ENCODE results near the gene SLC1A3.

Gene SLC1A3

GRCh38 chr5:36619012-36619635 lies 12.7 kb downstream of the SLC1A3 start:
- no peak overlapping the region for H3K4me2 ChIP-seq (ENCODE audit: low read length)
- no peaks in the 10 kb centered on the region for H3K9me3 ChIP-seq (replicated peaks; ENCODE audit: low read length)
- H3K4me3 ChIP-seq (ENCODE audit: low read length): no peak overlapping the region
- H3K4me1 ChIP-seq (ENCODE audit: control insufficient read depth, insufficient read depth, low read length): no peaks in the 10 kb centered on the region
- H3K9ac ChIP-seq (ENCODE audit: low read depth, low read length): no peak overlapping the region
- no peaks in the 10 kb centered on the region for H3K27me3 ChIP-seq (ENCODE audit: control insufficient read depth, insufficient read depth, low read length)
- no peaks in the 10 kb centered on the region for H3K36me3 ChIP-seq (ENCODE audit: insufficient read depth, low read length)

- Histone ChIP-seq H3K9me3 (replicated peaks; ENCODE audit: low read length) (no peaks in the 10 kb centered on the region), H3K9ac (ENCODE audit: low read depth, low read length) (no peak overlapping the region), H3K4me3 (ENCODE audit: low read length) (no peak overlapping the region), H3K4me1 (ENCODE audit: control insufficient read depth, insufficient read depth, low read length) (no peaks in the 10 kb centered on the region), H3K4me2 (ENCODE audit: low read length) (no peak overlapping the region), H3K27me3 (ENCODE audit: control insufficient read depth, insufficient read depth, low read length) (no peaks in the 10 kb centered on the region), H3K36me3 (ENCODE audit: insufficient read depth, low read length) (no peaks in the 10 kb centered on the region)
Measured at GRCh38 chr5:36621985-36622384, 15.6 kb downstream of the SLC1A3 start.

- no peaks in the 10 kb centered on the region for H3K9me3 ChIP-seq (replicated peaks; ENCODE audit: low read length)
- H3K4me1 ChIP-seq (ENCODE audit: control insufficient read depth, insufficient read depth, low read length): no peaks in the 10 kb centered on the region
- no peak overlapping the region for H3K4me3 ChIP-seq (ENCODE audit: low read length)
- no peaks in the 10 kb centered on the region for H3K27me3 ChIP-seq (ENCODE audit: control insufficient read depth, insufficient read depth, low read length)
- H3K9ac ChIP-seq (ENCODE audit: low read depth, low read length): no peak overlapping the region
- no peak overlapping the region for H3K4me2 ChIP-seq (ENCODE audit: low read length)
- H3K36me3 ChIP-seq (ENCODE audit: insufficient read depth, low read length): no peaks in the 10 kb centered on the region
Measured at GRCh38 chr5:36623832-36624231, 17.4 kb downstream of the SLC1A3 start.

- H3K36me3 ChIP-seq (ENCODE audit: insufficient read depth, low read length): no peaks in the 10 kb centered on the region
- no peak overlapping the region for H3K9ac ChIP-seq (ENCODE audit: low read depth, low read length)
Measured at GRCh38 chr5:36624277-36624676, 17.9 kb downstream of the SLC1A3 start.

GRCh38 chr5:36628695-36629094 lies 22.3 kb downstream of the SLC1A3 start:
- H3K36me3 ChIP-seq (ENCODE audit: insufficient read depth, low read length): no peaks in the 10 kb centered on the region
- no peaks in the 10 kb centered on the region for H3K4me1 ChIP-seq (ENCODE audit: control insufficient read depth, insufficient read depth, low read length)
- no peak overlapping the region for H3K4me3 ChIP-seq (ENCODE audit: low read length)
- H3K9me3 ChIP-seq (replicated peaks; ENCODE audit: low read length): no peaks in the 10 kb centered on the region
- H3K4me2 ChIP-seq (ENCODE audit: low read length): no peak overlapping the region
- H3K27me3 ChIP-seq (ENCODE audit: control insufficient read depth, insufficient read depth, low read length): no peaks in the 10 kb centered on the region
- no peak overlapping the region for H3K9ac ChIP-seq (ENCODE audit: low read depth, low read length)

More at GRCh38 chr5:36624277-36624676, 17.9 kb downstream of the SLC1A3 start:
- H3K4me1 ChIP-seq (ENCODE audit: control insufficient read depth, insufficient read depth, low read length): no peaks in the 10 kb centered on the region
- no peaks in the 10 kb centered on the region for H3K27me3 ChIP-seq (ENCODE audit: control insufficient read depth, insufficient read depth, low read length)
- no peak overlapping the region for H3K4me2 ChIP-seq (ENCODE audit: low read length)
- no peak overlapping the region for H3K4me3 ChIP-seq (ENCODE audit: low read length)
- H3K9me3 ChIP-seq (replicated peaks; ENCODE audit: low read length): no peaks in the 10 kb centered on the region

- no peaks in the 10 kb centered on the region for H3K27me3 ChIP-seq (ENCODE audit: control insufficient read depth, insufficient read depth, low read length)
- no peaks in the 10 kb centered on the region for H3K4me1 ChIP-seq (ENCODE audit: control insufficient read depth, insufficient read depth, low read length)
- H3K4me2 ChIP-seq (ENCODE audit: low read length): no peak overlapping the region
- H3K36me3 ChIP-seq (ENCODE audit: insufficient read depth, low read length): no peaks in the 10 kb centered on the region
- no peak overlapping the region for H3K4me3 ChIP-seq (ENCODE audit: low read length)
- H3K9ac ChIP-seq (ENCODE audit: low read depth, low read length): no peak overlapping the region
- H3K9me3 ChIP-seq (replicated peaks; ENCODE audit: low read length): no peaks in the 10 kb centered on the region
Measured at GRCh38 chr5:36629729-36630128, 23.3 kb downstream of the SLC1A3 start.

- H3K27me3 ChIP-seq (ENCODE audit: control insufficient read depth, insufficient read depth, low read length): no peaks in the 10 kb centered on the region
- H3K9me3 ChIP-seq (replicated peaks; ENCODE audit: low read length): no peaks in the 10 kb centered on the region
- no peak overlapping the region for H3K4me3 ChIP-seq (ENCODE audit: low read length)
- no peak overlapping the region for H3K4me2 ChIP-seq (ENCODE audit: low read length)
- no peak overlapping the region for H3K9ac ChIP-seq (ENCODE audit: low read depth, low read length)
- H3K36me3 ChIP-seq (ENCODE audit: insufficient read depth, low read length): no peaks in the 10 kb centered on the region
- no peaks in the 10 kb centered on the region for H3K4me1 ChIP-seq (ENCODE audit: control insufficient read depth, insufficient read depth, low read length)
Measured at GRCh38 chr5:36630201-36631145, 24.1 kb downstream of the SLC1A3 start.

- H3K9me3 ChIP-seq (replicated peaks; ENCODE audit: low read length): no peaks in the 10 kb centered on the region
- no peak overlapping the region for H3K4me3 ChIP-seq (ENCODE audit: low read length)
- H3K27me3 ChIP-seq (ENCODE audit: control insufficient read depth, insufficient read depth, low read length): no peaks in the 10 kb centered on the region
- no peaks in the 10 kb centered on the region for H3K4me1 ChIP-seq (ENCODE audit: control insufficient read depth, insufficient read depth, low read length)
- H3K36me3 ChIP-seq (ENCODE audit: insufficient read depth, low read length): no peaks in the 10 kb centered on the region
- H3K4me2 ChIP-seq (ENCODE audit: low read length): no peak overlapping the region
- H3K9ac ChIP-seq (ENCODE audit: low read depth, low read length): no peak overlapping the region
Measured at GRCh38 chr5:36631154-36631553, 24.7 kb downstream of the SLC1A3 start.

GRCh38 chr5:36631620-36632362 lies 25.4 kb downstream of the SLC1A3 start:
- Histone ChIP-seq H3K36me3 (ENCODE audit: insufficient read depth, low read length) (no peaks in the 10 kb centered on the region), H3K9me3 (replicated peaks; ENCODE audit: low read length) (no peaks in the 10 kb centered on the region), H3K27me3 (ENCODE audit: control insufficient read depth, insufficient read depth, low read length) (no peaks in the 10 kb centered on the region), H3K4me1 (ENCODE audit: control insufficient read depth, insufficient read depth, low read length) (no peaks in the 10 kb centered on the region), H3K4me2 (ENCODE audit: low read length) (no peak overlapping the region), H3K9ac (ENCODE audit: low read depth, low read length) (no peak overlapping the region), H3K4me3 (ENCODE audit: low read length) (no peak overlapping the region)

GRCh38 chr5:36632363-36632664 lies 25.9 kb downstream of the SLC1A3 start:
- H3K9ac ChIP-seq (ENCODE audit: low read depth, low read length): no peak overlapping the region
- H3K36me3 ChIP-seq (ENCODE audit: insufficient read depth, low read length): no peaks in the 10 kb centered on the region
- H3K4me1 ChIP-seq (ENCODE audit: control insufficient read depth, insufficient read depth, low read length): no peaks in the 10 kb centered on the region
- H3K9me3 ChIP-seq (replicated peaks; ENCODE audit: low read length): no peaks in the 10 kb centered on the region
- no peaks in the 10 kb centered on the region for H3K27me3 ChIP-seq (ENCODE audit: control insufficient read depth, insufficient read depth, low read length)
- H3K4me3 ChIP-seq (ENCODE audit: low read length): no peak overlapping the region
- H3K4me2 ChIP-seq (ENCODE audit: low read length): no peak overlapping the region

- Histone ChIP-seq H3K4me3 (ENCODE audit: low read length) (no peak overlapping the region), H3K27me3 (ENCODE audit: control insufficient read depth, insufficient read depth, low read length) (no peaks in the 10 kb centered on the region), H3K9me3 (replicated peaks; ENCODE audit: low read length) (no peaks in the 10 kb centered on the region), H3K9ac (ENCODE audit: low read depth, low read length) (no peak overlapping the region), H3K4me2 (ENCODE audit: low read length) (no peak overlapping the region), H3K36me3 (ENCODE audit: insufficient read depth, low read length) (no peaks in the 10 kb centered on the region), H3K4me1 (ENCODE audit: control insufficient read depth, insufficient read depth, low read length) (no peaks in the 10 kb centered on the region)
Measured at GRCh38 chr5:36635721-36636390, 29.4 kb downstream of the SLC1A3 start.
